PC-9 (cell line): ENCODE data around the gene ORC5. TPM values are rescaled to one million over a fixed set of nuclear protein-coding genes. Genes with fewer than 3 reads are reported as not detected.
"Not testable (repeated sequence)": the region's sequence is repeated elsewhere in the genome, so short reads cannot be mapped to it uniquely, and the experiment has no call there.

Experiments used
- BruUV-seq: library from RNA; stranded (reverse); fragments of 400-500 nt; replicated peaks from 2 replicates; lab custom pipeline; 2021; lab: Mats Ljungman, UMichigan
- CTCF ChIA-PET: fragments of 300-600 bp; sonication (Branson Sonifier 250); formaldehyde crosslinking; loops from one replicate; lab custom pipeline; 2022; ENCODE audit warnings: antibody characterized with exemption; lab: Charles Lee
- POLR2A ChIA-PET: fragments of 300-600 bp; sonication (Branson Sonifier 250); formaldehyde crosslinking; loops from one replicate; lab custom pipeline; 2022; ENCODE audit warnings: antibody characterized with exemption; ENCODE audit not compliant: unreplicated experiment; lab: Charles Lee
- DNase-seq, 2 experiments: peaks; one replicate each; pipeline versions ENCODE4 v3.0.0 to v3.0.0-alpha.2; 2015 to 2022; ENCODE audit warnings: mixed read lengths in 1 of 2
- H2AFZ ChIP-seq: fragments of 200-600 bp; sonication (generic); 2 replicates; pipeline ENCODE4 v1.8.1; 2017; ENCODE audit warnings: antibody characterized with exemption
- H3F3A ChIP-seq: fragments of 200-600 bp; sonication (generic); 2 replicates; pipeline ENCODE4 v1.8.1; 2017; ENCODE audit warnings: antibody characterized with exemption, mild to moderate bottlenecking, low read depth; ENCODE audit not compliant: insufficient read depth
- H3K27ac ChIP-seq: fragments of 200-600 bp; sonication (generic); 2 replicates; pipeline ENCODE4 v1.6.1; 2016; ENCODE audit warnings: mixed run types
- H3K27me3 ChIP-seq: fragments of 200-600 bp; sonication (generic); 2 replicates; pipeline ENCODE4 v1.6.1; 2016; ENCODE audit warnings: low read depth, mixed run types; ENCODE audit not compliant: insufficient read depth
- H3K36me3 ChIP-seq: fragments of 200-600 bp; sonication (generic); 2 replicates; pipeline ENCODE4 v1.6.1; 2016; ENCODE audit warnings: low read depth, mixed run types
- H3K4me1 ChIP-seq: fragments of 200-600 bp; sonication (generic); replicated peaks from 2 replicates; pipeline ENCODE4 v1.6.1; 2016; ENCODE audit warnings: mixed run types; ENCODE audit not compliant: insufficient read depth
- H3K4me2 ChIP-seq: fragments of 200-600 bp; sonication (generic); 2 replicates; pipeline ENCODE4 v1.6.1; 2017; ENCODE audit warnings: mixed run types
- H3K4me3 ChIP-seq: fragments of 200-600 bp; sonication (generic); 2 replicates; pipeline ENCODE4 v1.6.1; 2016; ENCODE audit warnings: mixed run types
- H3K79me2 ChIP-seq: fragments of 200-600 bp; sonication (generic); 2 replicates; pipeline ENCODE4 v1.6.1; 2017; ENCODE audit warnings: low read depth, mixed run types
- H3K9me2 ChIP-seq: fragments of 200-600 bp; sonication (generic); 2 replicates; pipeline ENCODE4 v1.8.1; 2017; ENCODE audit warnings: mild to moderate bottlenecking; ENCODE audit not compliant: insufficient read depth
- H3K9me3 ChIP-seq: fragments of 200-600 bp; sonication (generic); 2 replicates; pipeline ENCODE4 v1.8.1; 2016; ENCODE audit warnings: low read depth; ENCODE audit not compliant: insufficient read depth
- H4K20me1 ChIP-seq: fragments of 200-600 bp; sonication (generic); 2 replicates; pipeline ENCODE4 v1.8.1; 2017; ENCODE audit not compliant: insufficient read depth
- EZH2 ChIP-seq: fragments of 200-600 bp; sonication (generic); IDR thresholded peaks from 2 replicates; pipeline ENCODE4 v1.8.0; 2017; ENCODE audit warnings: antibody characterized with exemption, low read depth
- intact Hi-C: fragments of 100-400 bp; cut with micrococcal nuclease; formaldehyde crosslinking; loops from one replicate; pipeline ENCODE4 v1.10.0; 2022; ENCODE audit not compliant: unreplicated experiment
- total RNA-seq: library from RNA; stranded (reverse); gene quantifications from 2 replicates; pipeline ENCODE4 v1.2.3, GENCODE V29; 2021
- TF ChIP-seq, protein P1 (sequence below): fragments of 200-600 bp; sonication (generic); conservative IDR thresholded peaks from 2 replicates; pipeline ENCODE4 v1.6.1; 2017; ENCODE audit warnings: mixed run types, antibody characterized with exemption, mild to moderate bottlenecking, moderate library complexity

Gene ORC5
- total RNA-seq, 1 experiment from 2014 or later = 22.9 TPM

DNA sequence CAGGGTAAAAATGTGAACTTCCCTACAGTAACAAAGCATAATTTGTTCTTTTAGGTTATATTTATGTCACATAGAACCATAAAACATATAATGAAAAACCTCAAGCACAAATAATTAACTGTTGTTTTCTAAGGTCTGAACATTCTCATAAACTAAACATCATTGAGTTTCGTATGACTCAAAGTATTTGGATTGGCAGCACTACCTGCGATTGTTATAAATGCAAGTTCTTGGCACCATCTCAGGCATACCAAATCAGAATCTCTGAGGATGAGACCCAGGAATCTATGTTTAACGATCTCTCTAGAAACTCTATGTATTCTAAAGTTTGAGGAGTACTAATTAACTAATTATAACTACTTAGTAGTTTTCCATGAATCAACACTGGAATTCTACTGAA, 22.5 kb downstream of the ORC5 start:
- Histone ChIP-seq H3F3A (no peaks in the 10 kb centered on the region), H3K79me2 (no peaks in the 10 kb centered on the region), H3K9me3 (0 out of 2 replicates have a peak, but pooled peaks cover 5% of the 10 kb centered on the region), H4K20me1 (no peaks in the 10 kb centered on the region), H3K27me3 (no peaks in the 10 kb centered on the region), H3K27ac (no peak overlapping the region), H3K4me2 (no peak overlapping the region), H3K4me3 (no peak overlapping the region), H3K36me3 (peaks cover 43% of the 10 kb centered on the region), H3K4me1 (no peaks in the 10 kb centered on the region), H2AFZ (no peak overlapping the region), H3K9me2 (no peaks in the 10 kb centered on the region)
- ChIA-PET POLR2A (no interaction called here), CTCF (interaction anchor here (0.6 kb wide), 1 partner anchor 698 kb away, joined by 6 read pairs; no protein-coding TSS in a partner anchor)
- no TSS peak for BruUV-seq
- TF ChIP-seq EZH2 = no peak
- TF ChIP-seq, protein P1, sequence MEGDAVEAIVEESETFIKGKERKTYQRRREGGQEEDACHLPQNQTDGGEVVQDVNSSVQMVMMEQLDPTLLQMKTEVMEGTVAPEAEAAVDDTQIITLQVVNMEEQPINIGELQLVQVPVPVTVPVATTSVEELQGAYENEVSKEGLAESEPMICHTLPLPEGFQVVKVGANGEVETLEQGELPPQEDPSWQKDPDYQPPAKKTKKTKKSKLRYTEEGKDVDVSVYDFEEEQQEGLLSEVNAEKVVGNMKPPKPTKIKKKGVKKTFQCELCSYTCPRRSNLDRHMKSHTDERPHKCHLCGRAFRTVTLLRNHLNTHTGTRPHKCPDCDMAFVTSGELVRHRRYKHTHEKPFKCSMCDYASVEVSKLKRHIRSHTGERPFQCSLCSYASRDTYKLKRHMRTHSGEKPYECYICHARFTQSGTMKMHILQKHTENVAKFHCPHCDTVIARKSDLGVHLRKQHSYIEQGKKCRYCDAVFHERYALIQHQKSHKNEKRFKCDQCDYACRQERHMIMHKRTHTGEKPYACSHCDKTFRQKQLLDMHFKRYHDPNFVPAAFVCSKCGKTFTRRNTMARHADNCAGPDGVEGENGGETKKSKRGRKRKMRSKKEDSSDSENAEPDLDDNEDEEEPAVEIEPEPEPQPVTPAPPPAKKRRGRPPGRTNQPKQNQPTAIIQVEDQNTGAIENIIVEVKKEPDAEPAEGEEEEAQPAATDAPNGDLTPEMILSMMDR = no peak
- no peak for DNase-seq
- intact Hi-C loops = no loop called here

DNA sequence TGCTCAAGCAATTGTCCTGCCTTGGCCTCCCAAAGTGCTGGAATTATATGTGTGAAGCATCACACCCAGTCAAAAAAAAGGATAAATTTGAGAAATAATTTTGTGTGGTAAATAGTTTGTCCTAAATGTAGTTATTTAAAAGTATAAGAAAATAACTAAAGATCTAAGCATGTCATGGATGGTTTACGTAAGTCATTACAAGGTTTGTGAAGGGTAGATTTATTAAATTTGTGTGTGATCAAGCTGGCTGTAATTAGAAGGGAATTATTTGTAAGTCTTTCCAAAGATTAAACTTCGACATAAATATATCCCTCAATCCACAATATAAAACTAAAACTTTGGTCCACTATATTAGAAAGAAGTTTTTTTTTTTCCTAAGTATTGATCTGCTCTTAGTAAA, 28.6 kb downstream of the ORC5 start:
- no TSS peak for BruUV-seq
- TF ChIP-seq, protein P1 = no peak
- no peak for TF ChIP-seq EZH2
- peaks cover 52% of the 10 kb centered on the region for H3K36me3 ChIP-seq
- ChIA-PET CTCF (no interaction called here), POLR2A (no interaction called here)
- no peaks in the 10 kb centered on the region for H3K27me3 ChIP-seq
- no peaks in the 10 kb centered on the region for H3K79me2 ChIP-seq
- no peak overlapping the region for H3K4me3 ChIP-seq
- H3K9me3 ChIP-seq = peaks cover 17% of the 10 kb centered on the region
- no peaks in the 10 kb centered on the region for H4K20me1 ChIP-seq
- intact Hi-C loops = no loop called here
- no peak overlapping the region for H3K27ac ChIP-seq
- H2AFZ ChIP-seq = no peak overlapping the region
- H3F3A ChIP-seq = no peaks in the 10 kb centered on the region
- no peaks in the 10 kb centered on the region for H3K9me2 ChIP-seq
- DNase-seq = no peak
- H3K4me1 ChIP-seq = no peaks in the 10 kb centered on the region
- no peak overlapping the region for H3K4me2 ChIP-seq

- H3F3A ChIP-seq, H3K27ac ChIP-seq, H3K4me1 ChIP-seq, H3K4me2 ChIP-seq, DNase-seq, CTCF ChIA-PET, H4K20me1 ChIP-seq, H3K4me3 ChIP-seq, H2AFZ ChIP-seq, BruUV-seq, H3K79me2 ChIP-seq, H3K9me2 ChIP-seq, intact Hi-C loops, H3K27me3 ChIP-seq: not testable (repeated sequence)
- Histone ChIP-seq H3K36me3 (peaks cover 45% of the 10 kb centered on the region), H3K9me3 (peaks cover 17% of the 10 kb centered on the region)
- POLR2A ChIA-PET = interaction anchor here (0.6 kb wide), 1 partner anchor 28 kb away, joined by 10 read pairs; no protein-coding TSS in a partner anchor
Measured at GRCh38 chr7:104177565-104178083, 30.2 kb downstream of the ORC5 start.

DNA sequence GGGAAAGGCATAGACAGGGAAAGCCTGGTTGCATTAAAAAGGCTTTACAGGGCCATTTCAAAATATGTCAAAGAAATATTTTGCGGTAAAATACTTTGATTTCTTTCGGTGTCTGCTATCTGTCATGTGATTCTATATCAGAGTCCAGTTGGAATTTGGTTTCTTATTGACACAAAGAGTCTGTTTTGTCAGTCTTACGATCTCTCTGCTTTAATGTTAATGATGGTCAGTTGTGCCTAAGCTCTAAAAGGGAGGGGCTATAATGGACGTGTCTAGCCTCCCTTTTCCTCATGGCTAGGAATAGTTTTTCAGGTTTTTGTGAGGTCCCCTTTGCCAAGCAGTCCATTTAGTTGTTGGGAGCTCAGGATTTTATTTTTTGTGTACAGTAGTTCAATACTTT, 31.5 kb downstream of the ORC5 start:
- no peaks in the 10 kb centered on the region for H3F3A ChIP-seq
- no peaks in the 10 kb centered on the region for H3K79me2 ChIP-seq
- intact Hi-C loops = no loop called here
- no peaks in the 10 kb centered on the region for H3K4me1 ChIP-seq
- no peaks in the 10 kb centered on the region for H4K20me1 ChIP-seq
- DNase-seq = no peak
- TF ChIP-seq, protein P1 = no peak
- TF ChIP-seq EZH2 = no peak
- no TSS peak for BruUV-seq
- no peaks in the 10 kb centered on the region for H3K9me2 ChIP-seq
- no peak overlapping the region for H3K4me2 ChIP-seq
- CTCF ChIA-PET = no interaction called here
- H3K27me3 ChIP-seq = no peaks in the 10 kb centered on the region
- peaks cover 17% of the 10 kb centered on the region for H3K9me3 ChIP-seq
- POLR2A ChIA-PET = no interaction called here
- no peak overlapping the region for H3K27ac ChIP-seq
- peaks cover 35% of the 10 kb centered on the region for H3K36me3 ChIP-seq
- H2AFZ ChIP-seq = no peak overlapping the region
- H3K4me3 ChIP-seq = no peak overlapping the region
